ENCODE results near the gene SLC2A5. TPM values are rescaled to one million over a fixed set of nuclear protein-coding genes. Genes with fewer than 3 reads are reported as not detected.
"Not testable (repeated sequence)": the region's sequence is repeated elsewhere in the genome, so short reads cannot be mapped to it uniquely, and the experiment has no call there.

SLC2A5 gene
- total RNA-seq, 2 experiments from 2014 or later: not detected

GRCh38 chr1:9044236-9044635 is 25.2 kb downstream of the SLC2A5 start:
- Mint-ChIP-seq H3K4me3 (no peak overlapping the region), H3K27me3 (peaks cover 10% of the 10 kb centered on the region), H3K9me3 (no peaks in the 10 kb centered on the region), H3K36me3 (no peaks in the 10 kb centered on the region), H3K27ac (no peak overlapping the region), H3K4me1 (no peaks in the 10 kb centered on the region)
- POLR2A ChIA-PET: interaction anchor here (0.6 kb wide), 1 partner anchor 17 kb away, joined by 4 read pairs; no protein-coding TSS in a partner anchor
- ATAC-seq (ENCODE audit: low read depth) (no peak), DNase-seq (no peak)

GRCh38 chr1:9042272-9042671 is 27.2 kb downstream of the SLC2A5 start:
- POLR2A ChIA-PET: no interaction called here
- Mint-ChIP-seq H3K9me3 (no peaks in the 10 kb centered on the region), H3K4me1 (no peaks in the 10 kb centered on the region), H3K36me3 (no peaks in the 10 kb centered on the region), H3K27ac (no peak overlapping the region), H3K27me3 (peaks cover 7% of the 10 kb centered on the region), H3K4me3 (no peak overlapping the region)
- no peak for DNase-seq
- ATAC-seq (ENCODE audit: low read depth): no peak

- Mint-ChIP-seq H3K4me1 (no peaks in the 10 kb centered on the region), H3K27ac (no peak overlapping the region), H3K9me3 (no peaks in the 10 kb centered on the region), H3K27me3 (peaks cover 3% of the 10 kb centered on the region), H3K36me3 (no peaks in the 10 kb centered on the region), H3K4me3 (no peak overlapping the region)
- ATAC-seq (ENCODE audit: low read depth): no peak
- POLR2A ChIA-PET: no interaction called here
- DNase-seq: no peak
These were observed 28.2 kb downstream of the SLC2A5 start for GRCh38 chr1:9041116-9041779.

DNA sequence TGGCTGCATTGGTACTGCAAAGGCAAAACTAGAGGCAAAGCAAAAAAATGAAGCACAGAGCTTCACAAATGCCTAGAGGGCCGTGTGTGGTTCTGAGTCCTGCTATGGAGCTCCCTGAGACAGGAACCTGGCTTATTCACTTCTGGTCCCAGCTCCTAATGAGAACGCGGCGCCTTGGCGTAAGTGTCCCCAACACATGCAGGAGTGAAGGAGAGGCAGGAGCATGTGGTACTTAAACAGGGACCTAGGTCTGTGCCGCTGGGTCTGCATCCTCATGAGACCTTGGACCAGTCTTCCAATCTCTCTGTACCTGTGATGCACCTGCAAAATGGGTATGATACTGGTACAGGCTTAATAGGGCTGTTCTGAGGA is 28.8 kb downstream of the SLC2A5 start:
- Mint-ChIP-seq H3K27me3 (no peaks in the 10 kb centered on the region), H3K27ac (no peak overlapping the region), H3K4me1 (no peaks in the 10 kb centered on the region), H3K9me3 (peaks cover under 1% of the 10 kb centered on the region), H3K4me3 (no peak overlapping the region), H3K36me3 (no peaks in the 10 kb centered on the region)
- DNase-seq (no peak), ATAC-seq (ENCODE audit: low read depth) (no peak)
- POLR2A ChIA-PET: interaction anchor here (0.6 kb wide), 1 partner anchor 25 kb away, joined by 6 read pairs; no protein-coding TSS in a partner anchor

DNA sequence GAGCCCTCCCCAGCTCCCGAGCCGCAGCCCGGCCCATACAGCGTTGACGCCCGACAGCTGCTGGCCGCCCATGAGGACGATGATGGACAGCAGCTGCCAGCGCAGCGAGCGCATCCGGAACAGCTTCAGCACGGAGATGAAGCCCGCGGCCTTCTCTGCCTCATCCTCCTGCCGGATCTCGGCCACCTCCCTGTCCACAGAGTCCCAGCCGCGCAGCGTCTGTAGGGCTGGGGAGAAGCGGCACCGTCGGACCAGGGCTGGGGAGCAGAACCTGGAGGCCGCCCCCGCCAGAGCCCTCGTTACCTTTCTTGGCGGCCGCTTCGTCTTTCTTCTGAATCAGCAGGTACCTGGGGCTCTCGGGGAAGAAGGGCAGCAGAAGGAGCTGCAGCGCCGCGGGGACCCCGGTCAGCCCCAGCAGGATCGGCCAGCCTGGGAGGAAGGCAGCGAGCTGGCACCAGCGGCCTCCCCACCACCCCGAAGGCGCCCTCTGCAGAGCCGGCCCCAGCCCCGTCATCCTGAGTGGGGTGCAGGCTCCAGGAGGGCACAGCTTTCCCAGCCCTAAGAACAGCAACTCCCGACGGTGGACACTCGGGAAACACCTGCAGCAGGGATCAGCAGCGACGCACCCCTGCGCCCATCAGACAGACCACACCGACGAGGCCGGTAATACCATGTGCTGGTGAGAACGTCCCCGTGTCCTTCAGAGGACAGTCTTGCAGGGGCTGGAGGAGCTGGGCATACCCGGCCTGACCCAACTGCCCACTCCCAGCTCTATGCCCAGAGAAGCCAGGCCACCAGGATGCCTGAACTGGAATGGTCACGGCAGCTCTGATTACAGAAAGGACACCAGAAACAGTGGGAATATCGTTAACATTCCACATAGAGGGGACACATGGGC is 29.4 kb downstream of the SLC2A5 start:
- H3K36me3 Mint-ChIP-seq: peaks cover 2% of the 10 kb centered on the region
- H3K9me3 Mint-ChIP-seq: peaks cover 5% of the 10 kb centered on the region
- H3K27ac Mint-ChIP-seq: no peak overlapping the region
- H3K27me3 Mint-ChIP-seq: peaks cover 3% of the 10 kb centered on the region
- H3K4me3 Mint-ChIP-seq: no peak overlapping the region
- H3K4me1 Mint-ChIP-seq: no peaks in the 10 kb centered on the region
- DNase-seq (no peak), ATAC-seq (ENCODE audit: low read depth) (no peak)
- POLR2A ChIA-PET: interaction anchor here (0.6 kb wide), 1 partner anchor 24 kb away, joined by 6 read pairs; no protein-coding TSS in a partner anchor

DNA sequence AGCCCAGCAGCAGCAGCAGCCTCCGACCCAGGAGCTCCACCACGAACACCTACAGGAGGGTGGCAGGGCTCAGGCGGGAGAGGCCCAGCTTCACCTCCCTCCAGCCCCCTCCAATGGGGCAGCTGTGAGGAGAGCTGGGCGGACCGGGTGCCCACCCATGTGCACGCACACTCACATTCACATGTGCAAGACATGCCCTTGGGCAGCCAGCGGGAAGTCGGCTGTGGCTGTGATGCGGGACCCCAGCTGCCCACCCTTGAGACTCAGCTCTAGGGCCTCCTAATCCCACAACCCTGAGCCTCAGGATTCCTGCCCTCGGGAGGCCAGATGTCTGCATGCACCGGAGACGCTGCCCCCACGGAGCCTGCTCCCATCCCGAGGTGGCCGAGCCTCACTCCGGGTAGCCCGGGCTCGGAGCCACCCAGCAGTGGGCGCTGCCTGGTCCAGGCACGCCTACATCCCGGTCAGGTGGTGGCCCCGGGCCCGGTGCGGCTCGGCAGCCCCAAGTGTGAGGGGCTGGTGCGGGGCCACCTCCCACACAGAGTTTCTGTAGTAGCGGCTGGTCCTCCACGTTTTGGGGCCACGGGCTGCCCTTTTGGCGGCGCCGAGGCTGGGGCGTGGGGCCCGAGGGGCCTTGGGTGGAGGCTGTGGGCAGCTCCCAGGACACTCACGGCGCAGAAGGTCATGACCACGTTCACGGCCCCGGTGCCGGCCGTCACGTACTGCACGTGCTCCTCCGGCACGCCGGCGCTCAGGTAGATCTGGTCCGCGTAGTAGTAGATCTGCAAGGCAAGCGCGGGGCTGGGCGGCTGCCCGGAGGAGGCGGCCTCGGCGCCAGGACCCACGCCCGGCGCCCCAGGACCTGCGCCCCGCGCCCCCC is 30.3 kb downstream of the SLC2A5 start:
- Mint-ChIP-seq H3K9me3 (peaks cover 13% of the 10 kb centered on the region), H3K36me3 (peaks cover 4% of the 10 kb centered on the region), H3K27ac (no peak overlapping the region), H3K4me3 (no peak overlapping the region), H3K4me1 (no peaks in the 10 kb centered on the region), H3K27me3 (peaks cover 3% of the 10 kb centered on the region)
- no peak for DNase-seq
- POLR2A ChIA-PET: no interaction called here
- no peak for ATAC-seq (ENCODE audit: low read depth)

DNA sequence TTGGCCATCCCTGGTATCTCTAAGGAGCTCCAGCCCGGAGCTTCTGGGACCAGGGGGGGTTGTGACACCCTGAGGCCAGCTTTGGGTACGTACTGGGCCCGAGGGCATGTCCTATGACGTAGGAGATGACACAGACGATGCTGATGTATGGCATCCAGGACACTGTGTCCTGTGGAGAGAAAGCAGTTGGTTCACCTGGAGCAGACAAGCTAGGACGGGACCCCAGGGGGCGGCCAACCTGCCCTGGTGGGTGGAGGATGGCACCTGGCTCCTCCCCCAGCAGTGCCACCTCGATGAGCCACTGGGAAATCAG is 31.1 kb downstream of the SLC2A5 start:
- H3K4me1 Mint-ChIP-seq: no peaks in the 10 kb centered on the region
- no peak for ATAC-seq (ENCODE audit: low read depth)
- peaks cover 15% of the 10 kb centered on the region for H3K9me3 Mint-ChIP-seq
- H3K27ac Mint-ChIP-seq: no peak overlapping the region
- DNase-seq: no peak
- H3K4me3 Mint-ChIP-seq: no peak overlapping the region
- peaks cover 3% of the 10 kb centered on the region for H3K27me3 Mint-ChIP-seq
- POLR2A ChIA-PET: no interaction called here
- H3K36me3 Mint-ChIP-seq: peaks cover 4% of the 10 kb centered on the region

GRCh38 chr1:9037476-9038337 is 31.7 kb downstream of the SLC2A5 start:
- Mint-ChIP-seq H3K36me3 (peaks cover 4% of the 10 kb centered on the region), H3K4me1 (no peaks in the 10 kb centered on the region), H3K27me3 (peaks cover 3% of the 10 kb centered on the region), H3K4me3 (no peak overlapping the region), H3K27ac (no peak overlapping the region), H3K9me3 (peaks cover 15% of the 10 kb centered on the region)
- no peak for ATAC-seq (ENCODE audit: low read depth)
- POLR2A ChIA-PET: interaction anchor here (0.6 kb wide), 1 partner anchor 67 kb away, joined by 3 read pairs; no protein-coding TSS in a partner anchor
- DNase-seq: no peak

GRCh38 chr1:9035226-9035625 is 34.2 kb downstream of the SLC2A5 start:
- Mint-ChIP-seq H3K27ac (no peak overlapping the region), H3K36me3 (peaks cover 7% of the 10 kb centered on the region), H3K27me3 (peaks cover 3% of the 10 kb centered on the region), H3K9me3 (peaks cover 20% of the 10 kb centered on the region), H3K4me1 (no peaks in the 10 kb centered on the region), H3K4me3 (no peak overlapping the region)
- ATAC-seq (ENCODE audit: low read depth) (no peak), DNase-seq (no peak)
- POLR2A ChIA-PET: no interaction called here

GRCh38 chr1:9033363-9033762 is 36.1 kb downstream of the SLC2A5 start:
- Mint-ChIP-seq H3K27ac (no peak overlapping the region), H3K9me3 (peaks cover 20% of the 10 kb centered on the region), H3K4me3 (no peak overlapping the region), H3K27me3 (peaks cover 5% of the 10 kb centered on the region), H3K4me1 (no peaks in the 10 kb centered on the region), H3K36me3 (peaks cover 7% of the 10 kb centered on the region)
- DNase-seq (no peak), ATAC-seq (ENCODE audit: low read depth) (no peak)
- POLR2A ChIA-PET: no interaction called here

- no peak for ATAC-seq (ENCODE audit: low read depth)
- Mint-ChIP-seq H3K4me3 (no peak overlapping the region), H3K27me3 (peaks cover 5% of the 10 kb centered on the region), H3K4me1 (no peaks in the 10 kb centered on the region), H3K27ac (no peak overlapping the region), H3K9me3 (peaks cover 20% of the 10 kb centered on the region), H3K36me3 (peaks cover 7% of the 10 kb centered on the region)
- no peak for DNase-seq
- POLR2A ChIA-PET: interaction anchor here (0.6 kb wide), 1 partner anchor 136 kb away, joined by 4 read pairs; no protein-coding TSS in a partner anchor
These were observed 37.8 kb downstream of the SLC2A5 start for GRCh38 chr1:9031484-9032259.

DNA sequence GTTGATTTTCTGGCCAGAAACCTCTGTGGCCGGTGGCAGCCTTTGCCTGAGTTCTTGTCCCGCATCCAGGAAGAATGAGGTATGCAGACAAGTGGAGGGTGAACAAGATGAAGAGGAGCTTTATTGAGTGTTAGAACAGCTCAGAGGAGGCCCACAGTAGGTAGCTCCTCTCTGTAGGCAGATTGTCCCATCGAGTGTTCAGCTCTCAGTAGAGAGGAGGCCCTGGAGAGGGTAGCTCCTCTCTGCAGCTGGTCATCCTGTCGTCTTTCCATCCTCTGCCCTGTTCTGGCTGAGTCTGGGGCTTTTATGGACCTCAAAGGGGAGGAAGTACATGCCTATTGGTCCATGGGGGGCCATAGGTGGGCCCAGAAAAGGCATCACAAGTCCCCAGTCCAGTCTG is 38.4 kb downstream of the SLC2A5 start:
- H3K4me1 Mint-ChIP-seq; H3K27ac Mint-ChIP-seq; POLR2A ChIA-PET; DNase-seq; H3K4me3 Mint-ChIP-seq; ATAC-seq (ENCODE audit: low read depth); H3K27me3 Mint-ChIP-seq; H3K36me3 Mint-ChIP-seq: not testable (repeated sequence)
- peaks cover 20% of the 10 kb centered on the region for H3K9me3 Mint-ChIP-seq

All from activated naive CD8-positive, alpha-beta T cell treated with anti-CD3 and anti-CD28 coated beads, Interleukin-2, amount 10 ng/mL, durations not matched to agents 7 days and 5 days (primary cell).